Spleen (tissue), 11 donors: ENCODE results near the gene NKRF. TPM values are rescaled to one million over a fixed set of nuclear protein-coding genes. Genes with fewer than 3 reads are reported as not detected.

Experiments used
- DNase-seq: peaks from one replicate; pipeline ENCODE4 v3.0.0-alpha.2; 2020
- H3K27ac ChIP-seq, 8 donors: fragments of 200-600 bp; sonication (generic) in 7 of 8; 1 replicate in 4 of 8; 2 replicates in 4 of 8; pipeline versions ENCODE4 v1.5.0 to v1.8.0; 2016 to 2021; ENCODE audit warnings: inconsistent platforms in 4 of 8, mild to moderate bottlenecking in 4 of 8, moderate library complexity in 1 of 8
- H3K27me3 ChIP-seq, 7 donors: fragments of 200-600 bp; sonication (generic) in 6 of 7; replicated peaks in 1 of 7; 1 replicate in 4 of 7; 2 replicates in 3 of 7; pipeline versions ENCODE4 v1.5.0 to v1.8.0; 2016 to 2021; ENCODE audit warnings: inconsistent platforms in 3 of 7, mild to moderate bottlenecking in 1 of 7
- H3K36me3 ChIP-seq, 6 donors: fragments of 200-600 bp; sonication (generic) in 5 of 6; 1 replicate in 4 of 6; 2 replicates in 2 of 6; pipeline versions ENCODE4 v1.5.0 to v1.8.0; 2016 to 2021; ENCODE audit warnings: inconsistent platforms in 2 of 6
- H3K4me1 ChIP-seq, 6 donors: fragments of 200-600 bp; sonication (generic) in 5 of 6; 1 replicate in 3 of 6; 2 replicates in 3 of 6; pipeline versions ENCODE4 v1.5.0 to v1.8.0; 2016 to 2021; ENCODE audit warnings: inconsistent platforms in 3 of 6
- H3K4me3 ChIP-seq, 8 donors: fragments of 200-600 bp; sonication (generic) in 7 of 8; 1 replicate in 4 of 8; 2 replicates in 4 of 8; pipeline versions ENCODE4 v1.5.0 to v1.8.0; 2016 to 2021; ENCODE audit warnings: inconsistent platforms in 4 of 8, mild to moderate bottlenecking in 4 of 8, moderate library complexity in 2 of 8
- H3K9me3 ChIP-seq, 8 donors: fragments of 200-600 bp; sonication (generic) in 7 of 8; 1 replicate in 4 of 8; 2 replicates in 4 of 8; pipeline versions ENCODE4 v1.5.0 to v1.8.0; 2016 to 2021; ENCODE audit warnings: inconsistent platforms in 4 of 8
- POLR2A ChIP-seq, 3 donors: fragments of 450-650 bp; IDR thresholded peaks; one replicate each; pipeline ENCODE4 v1.5.1; 2017; ENCODE audit warnings: antibody characterized with exemption in 3 of 3, mild to moderate bottlenecking in 1 of 3
- POLR2AphosphoS5 ChIP-seq, 3 donors: sonication (generic); formaldehyde crosslinking; IDR thresholded peaks; one replicate each; pipeline ENCODE4 v1.5.1; 2017; ENCODE audit warnings: antibody characterized with exemption in 3 of 3
- WGBS, 5 donors: extraction: QIAGEN DNeasy Blood & Tissue Kit in 3 of 5; methylation state at CpG; one replicate each; pipeline versions ENCODE4 v1.1.5 to v1.1.7; 2013 to 2018; 5-methylcytosine and 5-hydroxymethylcytosine counted together
- intact Hi-C: fragments of 100-400 bp; cut with DNase I; formaldehyde crosslinking; loops from one replicate; pipeline ENCODE4 v1.15.0; 2023; ENCODE audit warnings: low total_unique reads
- polyA plus RNA-seq, 3 donors: library from polyadenylated mRNA; stranded (reverse); fragments of 200-250 nt; gene quantifications; one replicate each; pipeline ENCODE4 v1.2.1, GENCODE V29; 2013
- total RNA-seq, 7 donors: library from RNA; depleted of rRNA in 3 of 7; stranded (reverse); fragments of >200 nt in 3 of 7; fragmentation: NEBNext Ultra II Directional in 4 of 7; extraction: Animal tissue kit (Norgen Biotek cat#: 25700) in 4 of 7; gene quantifications; one replicate each; pipeline versions ENCODE4 v1.1.0 to v1.2.1, GENCODE V29; 2016 to 2021
- TF ChIP-seq, protein P1 (sequence below), 11 experiments: fragments of 200-600 bp in 7 of 11; fragments of 450-650 bp in 4 of 11; sonication (generic) in 4 of 11; IDR thresholded peaks in 8 of 11; conservative IDR thresholded peaks in 3 of 11; 1 replicate in 7 of 11; 2 replicates in 4 of 11; pipeline versions ENCODE4 v1.4.0 to v1.8.0; 2016 to 2021; ENCODE audit warnings: antibody characterized with exemption in 11 of 11, inconsistent platforms in 4 of 11, mild to moderate bottlenecking in 1 of 11
- donor health status: healthy with polysubstance abuse.
- donor health status: DM: no; HTN: no; CAD: no; lungs with moderate emphysema.
- donor health status: DM: no; HTN: no; CAD: no.
- donor health status: Bipolar disorder and iron deficiency.
- donor health status: healthy.
- donor health status: DM: no; HTN: no; CAD: no.
- donor health status: DM: yes; HTN: yes; CAD: no.

The NKRF gene
- total and polyA plus RNA-seq, 10 donors, result 6.9 to 13.8 (median 11.2) TPM

DNA sequence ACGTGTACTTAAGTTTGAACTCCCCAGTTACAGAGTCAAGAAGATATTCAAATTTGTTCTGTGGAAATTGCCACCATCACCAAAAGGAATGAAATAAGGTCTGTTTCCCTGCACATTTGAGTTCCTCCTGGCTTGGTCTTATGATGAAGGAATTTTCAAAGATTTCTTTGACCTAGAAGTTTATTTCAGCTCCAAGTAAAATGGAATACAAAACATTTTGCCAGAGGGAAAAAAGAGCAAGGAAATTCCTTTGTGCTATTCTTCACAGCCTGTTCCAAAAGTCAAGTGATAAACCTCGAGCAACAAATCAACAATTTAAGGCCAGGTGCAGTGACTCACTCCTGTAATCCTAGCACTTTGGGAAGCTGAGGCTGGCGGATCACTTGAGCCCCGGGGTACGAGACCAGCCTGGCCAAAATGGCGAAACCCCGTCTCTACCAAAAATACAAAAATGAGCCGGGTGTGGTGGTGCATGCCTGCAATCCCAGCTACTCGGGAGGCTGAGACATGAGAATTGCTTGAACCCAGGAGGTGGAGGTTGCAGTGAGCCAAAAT lies 3.4 kb downstream of the NKRF start:
- intact Hi-C loops, result no loop called here

DNA sequence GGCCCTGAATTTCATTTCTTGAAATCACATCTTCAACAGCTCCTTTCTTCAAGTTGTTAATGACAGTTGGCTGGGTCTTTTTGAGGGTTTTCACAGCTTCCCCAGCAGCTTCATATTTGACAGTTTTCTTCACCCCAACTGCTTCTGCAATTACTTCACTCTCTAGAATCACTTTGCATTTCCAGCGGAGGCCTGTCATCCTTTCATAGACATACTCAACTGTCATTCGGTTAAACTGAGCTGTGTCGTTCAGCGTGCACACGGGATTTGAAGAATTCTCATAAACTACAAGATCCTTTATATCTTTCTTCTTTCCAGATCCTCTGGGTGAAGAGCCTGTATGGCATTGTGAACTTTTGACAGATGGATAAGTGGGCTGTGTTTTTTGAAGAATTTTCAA lies 16.4 kb downstream of the NKRF start:
- Histone ChIP-seq H3K4me3 (no peak overlapping the region), H3K4me1 (no peaks in the 10 kb centered on the region), H3K36me3 (peaks cover 0 to 53% (median 17%) of the 10 kb centered on the region in 6 donors), H3K27me3 (no peaks in the 10 kb centered on the region), H3K27ac (no peak overlapping the region), H3K9me3 (no peaks in the 10 kb centered on the region)
- 85 to 100% (median 89%) methylated on average over 5 of the region's 5 CpGs for WGBS, 5 donors
- no peak for DNase-seq
- intact Hi-C loops, result no loop called here
- TF ChIP-seq POLR2A (IDR thresholded peaks at IDR 0.05), result no peak
- no peak for TF ChIP-seq POLR2AphosphoS5 (IDR thresholded peaks at IDR 0.05)
- TF ChIP-seq, protein P1, sequence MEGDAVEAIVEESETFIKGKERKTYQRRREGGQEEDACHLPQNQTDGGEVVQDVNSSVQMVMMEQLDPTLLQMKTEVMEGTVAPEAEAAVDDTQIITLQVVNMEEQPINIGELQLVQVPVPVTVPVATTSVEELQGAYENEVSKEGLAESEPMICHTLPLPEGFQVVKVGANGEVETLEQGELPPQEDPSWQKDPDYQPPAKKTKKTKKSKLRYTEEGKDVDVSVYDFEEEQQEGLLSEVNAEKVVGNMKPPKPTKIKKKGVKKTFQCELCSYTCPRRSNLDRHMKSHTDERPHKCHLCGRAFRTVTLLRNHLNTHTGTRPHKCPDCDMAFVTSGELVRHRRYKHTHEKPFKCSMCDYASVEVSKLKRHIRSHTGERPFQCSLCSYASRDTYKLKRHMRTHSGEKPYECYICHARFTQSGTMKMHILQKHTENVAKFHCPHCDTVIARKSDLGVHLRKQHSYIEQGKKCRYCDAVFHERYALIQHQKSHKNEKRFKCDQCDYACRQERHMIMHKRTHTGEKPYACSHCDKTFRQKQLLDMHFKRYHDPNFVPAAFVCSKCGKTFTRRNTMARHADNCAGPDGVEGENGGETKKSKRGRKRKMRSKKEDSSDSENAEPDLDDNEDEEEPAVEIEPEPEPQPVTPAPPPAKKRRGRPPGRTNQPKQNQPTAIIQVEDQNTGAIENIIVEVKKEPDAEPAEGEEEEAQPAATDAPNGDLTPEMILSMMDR (IDR thresholded peaks at IDR 0.05 in 8 of 11, conservative IDR thresholded peaks at IDR 0.05 in 3 of 11), result no peak

More for the DNA sequence above, 3.4 kb downstream of the NKRF start:
- H3K9me3 ChIP-seq, result no peaks in the 10 kb centered on the region
- peaks cover 0 to 35% (median 9%) of the 10 kb centered on the region in 6 donors for H3K4me1 ChIP-seq
- WGBS, 5 donors, result 80 to 91% (median 89%) methylated on average over 9 of the region's 9 CpGs
- H3K4me3 ChIP-seq, result no peak overlapping the region
- peaks cover 0 to 13% (median 0%) of the 10 kb centered on the region in 6 donors for H3K36me3 ChIP-seq
- TF ChIP-seq POLR2A (IDR thresholded peaks at IDR 0.05) (no peak), POLR2AphosphoS5 (IDR thresholded peaks at IDR 0.05) (no peak)
- TF ChIP-seq, protein P1 (IDR thresholded peaks at IDR 0.05 in 8 of 11, conservative IDR thresholded peaks at IDR 0.05 in 3 of 11), result no peak
- DNase-seq, result no peak
- H3K27me3 ChIP-seq, result no peaks in the 10 kb centered on the region
- H3K27ac ChIP-seq, result no peak overlapping the region

DNA sequence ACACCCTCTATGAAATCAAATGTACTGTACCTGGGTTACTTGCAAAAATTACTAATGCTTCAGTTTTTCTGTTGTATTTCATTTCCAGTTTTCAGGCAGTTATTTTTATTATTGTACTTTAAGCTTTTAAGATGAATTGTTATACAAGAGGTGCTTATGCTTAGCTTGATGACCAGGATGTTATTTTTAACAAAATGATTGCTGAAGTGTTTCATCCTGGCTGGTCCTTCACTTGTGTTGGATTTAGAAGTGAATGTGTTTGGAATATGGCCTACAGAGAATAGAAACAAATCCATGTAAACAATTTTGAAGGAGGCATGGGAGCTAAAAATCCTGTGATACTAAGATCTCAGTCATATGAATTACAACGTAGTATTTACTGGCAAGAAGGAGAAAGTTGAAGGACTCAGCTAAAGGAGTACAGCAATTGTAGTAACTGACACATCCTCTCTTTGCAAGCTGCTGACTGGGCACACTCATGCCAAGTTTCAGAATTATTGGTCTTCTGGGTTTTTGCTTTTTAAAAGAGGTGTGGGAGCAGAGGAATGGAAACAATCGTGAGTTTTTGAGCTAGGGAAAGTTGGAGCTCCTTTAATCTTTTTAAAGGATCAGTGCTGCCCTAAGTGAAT lies 22.7 kb downstream of the NKRF start:
- Histone ChIP-seq H3K36me3 (peaks cover 0 to 21% (median 0%) of the 10 kb centered on the region in 6 donors), H3K9me3 (no peaks in the 10 kb centered on the region), H3K27me3 (no peaks in the 10 kb centered on the region), H3K4me3 (no peak overlapping the region), H3K27ac (no peak overlapping the region), H3K4me1 (peaks cover 0 to 20% (median 3%) of the 10 kb centered on the region in 6 donors)
- intact Hi-C loops, result no loop called here
- TF ChIP-seq POLR2AphosphoS5 (IDR thresholded peaks at IDR 0.05) (no peak), POLR2A (IDR thresholded peaks at IDR 0.05) (no peak)
- TF ChIP-seq, protein P1 (IDR thresholded peaks at IDR 0.05 in 8 of 11, conservative IDR thresholded peaks at IDR 0.05 in 3 of 11), result no peak
- DNase-seq, result no peak
- 45 to 77% (median 60%) methylated on average over 2 of the region's 2 CpGs for WGBS, 5 donors

DNA sequence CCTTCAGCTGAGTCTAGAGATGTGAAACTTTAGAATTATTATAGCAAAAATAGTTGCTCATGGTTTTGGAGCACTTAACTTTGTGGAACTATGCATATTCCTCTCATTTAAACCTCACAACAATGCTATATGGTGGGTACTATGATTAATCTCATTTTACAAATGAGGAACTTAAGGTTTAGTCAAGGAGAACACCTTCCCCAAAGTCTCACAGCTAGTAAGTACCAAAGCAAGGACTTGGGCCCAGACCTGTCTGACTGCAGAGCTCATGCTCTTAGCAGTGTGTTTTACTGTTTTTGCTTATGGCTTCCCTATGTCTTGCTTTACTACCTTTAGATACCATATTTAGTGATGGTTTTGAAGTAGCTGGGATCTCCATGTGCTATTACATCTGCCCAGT lies 26.8 kb downstream of the NKRF start:
- Histone ChIP-seq H3K9me3 (no peaks in the 10 kb centered on the region), H3K27me3 (peaks cover 0 to 4% (median 0%) of the 10 kb centered on the region in 7 donors), H3K4me3 (no peak overlapping the region), H3K36me3 (peaks cover 0 to 17% (median 0%) of the 10 kb centered on the region in 6 donors), H3K4me1 (peaks cover 0 to 45% (median 26%) of the 10 kb centered on the region in 6 donors), H3K27ac (peak overlapping the region in 1 of 8 donors; percentile 10)
- no peak for DNase-seq
- TF ChIP-seq POLR2AphosphoS5 (IDR thresholded peaks at IDR 0.05) (no peak), POLR2A (IDR thresholded peaks at IDR 0.05) (no peak)
- TF ChIP-seq, protein P1 (IDR thresholded peaks at IDR 0.05 in 8 of 11, conservative IDR thresholded peaks at IDR 0.05 in 3 of 11), result no peak
- intact Hi-C loops, result no loop called here
